GM21367 (cell line): ENCODE results near the gene CUEDC1.
A peak's percentile ranks its signal among the peaks of the same experiment; 100 is the strongest.

Experiments used
- ATAC-seq: cut with Tn5 transposase; IDR thresholded peaks from one replicate; pipeline ENCODE4 v1.9.1; 2021; ENCODE audit not compliant: unreplicated experiment

CUEDC1 gene

GRCh38 chr17:57880086-57880456 lies 75.1 kb downstream of the CUEDC1 start:
- no peak for ATAC-seq

DNA sequence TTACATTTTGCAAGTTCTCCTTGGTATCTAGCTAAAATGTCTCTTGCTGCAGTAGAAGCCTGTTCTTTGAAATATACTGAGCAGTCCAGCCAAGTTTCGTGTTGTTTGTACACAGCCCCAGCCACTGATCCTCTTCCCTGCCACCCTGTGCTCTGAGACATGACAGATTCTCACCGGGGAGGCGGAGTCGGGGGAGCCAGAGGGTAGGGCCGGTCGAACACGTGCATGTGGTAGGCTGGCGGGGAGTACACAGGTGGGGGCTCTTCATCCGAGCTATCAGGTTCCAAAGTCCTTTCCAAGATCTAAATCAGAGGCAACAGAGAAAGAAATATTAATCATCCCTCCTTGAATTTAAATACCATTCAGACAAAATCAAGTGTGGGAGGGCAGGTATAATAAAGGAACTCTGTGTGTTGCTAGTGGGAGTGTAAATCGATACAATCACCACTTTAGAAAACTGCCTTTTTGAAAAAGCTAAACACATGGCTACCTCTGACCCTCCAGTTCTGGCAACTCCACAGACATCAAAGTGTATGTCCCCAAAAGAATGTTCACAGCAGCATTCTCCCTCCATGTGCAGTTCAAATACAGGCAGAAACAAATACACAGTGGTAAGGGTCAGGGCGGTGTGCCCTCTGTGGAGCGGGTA lies 75.7 kb downstream of the CUEDC1 start:
- ATAC-seq = no peak

- ATAC-seq = no peak
Measured at GRCh38 chr17:57877803-57878377, 77.3 kb downstream of the CUEDC1 start.

- ATAC-seq = no peak
Measured at GRCh38 chr17:57876866-57877237, 78.4 kb downstream of the CUEDC1 start.

DNA sequence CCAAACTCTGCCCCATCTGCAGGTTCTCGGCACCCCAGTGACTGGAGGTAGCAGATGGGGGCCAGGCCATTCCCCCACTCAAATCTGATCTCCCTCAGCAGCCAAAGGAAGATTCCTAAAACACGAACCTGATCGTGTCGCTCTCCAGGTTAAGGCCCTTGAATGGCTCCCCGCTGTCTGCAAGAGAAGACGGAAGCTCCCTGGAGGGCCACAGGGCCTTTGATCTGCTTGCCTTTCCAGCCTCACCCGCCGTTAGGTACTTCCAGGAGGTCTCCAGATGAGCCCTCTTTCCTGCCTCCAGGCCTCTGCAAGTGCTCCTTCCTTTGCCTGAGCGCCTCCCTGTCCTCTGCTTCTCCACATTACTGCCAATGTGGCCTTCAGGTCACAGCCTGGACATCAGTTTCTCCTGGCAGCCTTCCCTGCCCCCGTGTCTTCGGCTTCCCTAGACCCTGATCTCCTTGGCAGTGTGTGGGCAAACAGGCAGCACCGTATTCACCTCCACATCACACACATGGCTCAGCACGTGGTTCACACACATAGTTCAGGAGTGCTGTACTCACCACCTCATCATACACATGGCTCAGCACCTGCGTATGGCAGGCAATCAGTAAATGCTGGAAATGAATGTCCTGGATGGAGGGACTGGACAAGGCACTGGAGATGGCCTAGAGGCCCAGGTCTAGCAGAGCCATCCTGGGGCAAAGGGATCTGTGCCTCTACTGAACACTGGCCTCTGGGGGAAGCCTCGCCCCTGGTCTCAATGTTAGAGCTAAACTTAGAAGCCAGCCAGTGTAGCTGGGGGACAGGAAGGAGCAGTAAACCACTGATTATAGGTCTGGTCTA lies 79.0 kb downstream of the CUEDC1 start:
- no peak for ATAC-seq

DNA sequence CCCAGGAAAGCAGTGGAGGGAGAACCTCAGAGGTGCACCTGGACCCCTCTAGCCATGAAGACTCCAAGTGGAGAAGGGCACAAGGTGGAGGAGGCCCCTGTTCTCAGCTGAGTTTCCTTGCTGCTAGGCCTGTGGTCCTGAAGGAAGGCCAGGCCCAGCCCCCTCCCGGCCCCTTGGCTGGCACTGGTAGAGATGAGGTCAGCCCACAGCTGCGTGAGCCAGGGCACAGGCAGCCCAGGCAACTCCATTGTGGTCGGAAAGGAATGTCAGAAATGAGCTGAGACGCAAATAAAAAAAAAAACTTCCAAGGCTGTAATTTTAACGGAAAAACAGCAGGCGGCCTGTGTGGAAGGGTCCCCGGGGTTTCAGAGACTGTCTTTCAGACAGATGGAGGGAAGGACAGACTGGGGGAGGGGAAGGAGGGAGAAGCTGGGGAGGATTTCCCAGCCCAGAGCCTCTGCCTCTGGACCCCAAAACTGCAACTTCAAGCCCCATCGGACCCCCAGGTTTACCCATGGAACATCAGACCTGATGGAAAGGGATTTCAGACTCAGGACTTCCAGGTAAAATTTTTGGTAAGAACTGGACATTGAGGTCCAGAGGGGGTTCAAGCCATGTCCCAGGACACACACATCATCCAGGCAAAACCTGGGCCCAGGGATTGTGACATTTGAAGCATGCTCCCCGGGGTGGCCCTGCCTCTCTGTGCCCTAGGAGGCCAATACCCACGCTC lies 79.8 kb downstream of the CUEDC1 start:
- ATAC-seq = no peak

GRCh38 chr17:57874434-57875289 lies 80.5 kb downstream of the CUEDC1 start:
- ATAC-seq = no peak

GRCh38 chr17:57874058-57874419 lies 81.2 kb downstream of the CUEDC1 start:
- ATAC-seq = no peak

DNA sequence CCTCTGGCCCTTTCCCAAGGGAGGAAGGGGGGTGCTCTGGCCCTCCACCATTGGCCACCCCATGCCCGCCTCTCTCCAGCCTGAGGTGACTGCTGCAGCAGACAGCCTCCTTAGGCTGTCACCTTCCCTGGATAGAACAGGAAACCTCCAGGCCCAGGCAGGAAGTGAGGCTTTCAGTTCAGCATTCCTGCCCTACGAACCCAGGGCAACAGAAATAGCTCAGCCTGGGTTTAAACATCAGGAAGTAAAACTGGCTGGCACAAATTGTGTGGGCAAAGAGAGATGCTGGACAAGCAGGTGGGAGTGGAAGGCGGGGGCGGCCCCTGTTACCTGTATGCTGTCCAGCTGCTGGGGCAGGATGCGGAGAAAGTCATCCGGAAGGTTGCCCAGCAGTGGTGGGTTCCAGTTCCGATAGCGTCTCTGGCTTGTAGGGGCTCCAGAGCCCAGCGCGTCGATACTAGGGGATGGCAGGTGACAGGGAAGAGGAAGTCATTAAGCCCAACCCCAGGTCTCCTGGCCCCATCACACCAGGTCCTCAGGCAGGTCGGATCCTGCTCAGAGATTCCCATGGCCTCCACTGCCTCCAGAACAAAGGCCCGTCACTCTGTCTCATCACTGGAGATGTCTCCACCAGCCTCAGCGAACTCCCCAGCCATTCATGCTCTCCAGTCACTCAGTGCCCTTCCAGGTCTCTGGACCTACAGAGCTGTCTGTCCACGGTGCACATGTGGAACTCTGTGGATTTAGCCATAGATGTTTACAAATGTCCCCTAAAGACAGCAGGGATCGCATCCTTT lies 81.8 kb downstream of the CUEDC1 start:
- no peak for ATAC-seq

DNA sequence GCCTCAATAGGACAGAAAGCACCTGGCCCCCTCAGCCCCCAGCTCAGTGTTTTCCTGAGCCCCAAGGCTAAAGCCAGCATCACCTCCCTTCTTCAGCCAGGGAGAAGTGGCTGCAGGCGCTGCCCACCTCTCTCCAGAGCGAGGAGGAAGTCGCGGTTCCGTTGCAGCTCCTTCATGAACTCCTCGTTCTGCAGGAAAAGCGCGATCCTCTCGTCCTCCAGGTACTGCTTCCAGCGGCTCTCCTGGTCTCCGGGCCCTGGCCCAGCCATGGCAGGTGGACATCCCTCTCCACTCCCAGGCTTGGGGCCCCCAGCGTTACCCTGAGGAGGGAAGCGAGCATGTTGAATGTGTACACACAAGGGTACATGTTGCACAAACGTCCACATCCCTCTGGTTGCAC lies 82.7 kb downstream of the CUEDC1 start:
- ATAC-seq = no peak

GRCh38 chr17:57871863-57872262 lies 83.3 kb downstream of the CUEDC1 start:
- ATAC-seq = no peak

DNA sequence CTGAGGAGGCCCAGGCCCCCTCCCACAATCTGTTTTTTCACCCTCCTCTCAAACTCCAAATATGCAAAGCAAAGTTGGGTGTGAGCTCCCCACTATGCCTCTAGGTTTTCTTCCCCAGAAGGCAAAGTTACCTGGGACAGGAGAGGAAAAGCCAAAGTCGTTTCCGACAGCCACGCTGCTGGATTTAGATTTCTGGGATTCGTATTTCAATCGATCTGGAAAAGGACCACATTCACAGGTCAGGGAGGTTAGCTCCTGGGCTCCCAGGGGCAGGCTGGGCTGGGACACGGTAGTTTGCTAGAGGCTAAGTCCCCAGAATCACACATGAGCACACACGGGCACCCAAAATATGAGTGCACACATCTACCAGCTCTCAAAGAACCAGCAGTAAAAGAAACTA lies 84.1 kb downstream of the CUEDC1 start:
- no peak for ATAC-seq

DNA sequence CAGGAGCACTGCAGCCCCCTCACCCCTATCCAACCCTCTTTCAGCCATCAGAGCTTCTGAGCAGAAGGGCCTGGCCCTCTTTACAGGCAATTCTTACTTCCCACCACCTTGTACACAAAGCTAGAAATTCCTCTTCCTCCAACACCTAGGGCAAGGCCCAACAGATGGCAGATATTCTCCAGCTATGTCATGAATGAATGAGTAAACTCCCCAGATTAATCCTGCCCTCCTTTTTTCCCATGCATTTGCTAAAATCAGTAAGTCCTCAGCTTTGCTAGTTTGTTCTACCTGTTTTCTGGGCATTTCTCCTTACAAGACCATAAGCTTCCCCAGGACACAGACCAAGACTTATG lies 85.0 kb downstream of the CUEDC1 start:
- ATAC-seq = no peak

DNA sequence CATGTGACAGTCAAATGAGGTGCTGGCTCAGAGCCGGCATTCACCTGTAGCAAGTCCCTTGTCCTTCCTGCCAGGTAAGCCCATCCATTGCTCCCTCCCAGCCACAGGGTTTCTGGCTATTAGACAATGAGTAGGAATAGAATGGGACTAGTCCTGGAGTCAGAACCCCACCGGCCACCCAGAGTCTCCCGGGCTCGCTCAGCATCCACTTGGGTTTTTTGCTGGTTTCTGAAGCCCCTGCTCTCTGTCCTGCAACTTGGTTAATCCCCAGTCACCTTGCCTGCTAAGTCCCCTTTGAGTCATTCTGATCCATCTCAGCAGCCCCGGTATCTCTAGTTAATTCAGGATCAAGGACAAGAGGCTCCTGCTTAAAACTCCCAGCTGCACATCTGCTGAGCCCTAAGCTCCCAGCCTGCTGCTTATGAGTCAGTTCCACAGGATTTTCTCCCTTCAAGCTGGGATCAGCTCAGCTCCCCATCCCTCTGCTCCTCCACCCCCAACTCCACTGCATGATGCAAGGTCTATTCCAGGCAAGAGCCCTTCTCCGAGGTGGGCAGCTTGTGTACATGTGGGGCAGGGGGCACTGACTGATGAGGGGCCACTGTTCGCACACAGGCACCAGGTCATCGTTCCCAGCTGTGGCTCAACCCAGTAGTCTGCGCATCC lies 85.5 kb downstream of the CUEDC1 start:
- ATAC-seq = no peak

GRCh38 chr17:57868910-57869616 lies 86.1 kb downstream of the CUEDC1 start:
- no peak for ATAC-seq

GRCh38 chr17:57868007-57868909 lies 87.0 kb downstream of the CUEDC1 start:
- ATAC-seq = peak; percentile 74

DNA sequence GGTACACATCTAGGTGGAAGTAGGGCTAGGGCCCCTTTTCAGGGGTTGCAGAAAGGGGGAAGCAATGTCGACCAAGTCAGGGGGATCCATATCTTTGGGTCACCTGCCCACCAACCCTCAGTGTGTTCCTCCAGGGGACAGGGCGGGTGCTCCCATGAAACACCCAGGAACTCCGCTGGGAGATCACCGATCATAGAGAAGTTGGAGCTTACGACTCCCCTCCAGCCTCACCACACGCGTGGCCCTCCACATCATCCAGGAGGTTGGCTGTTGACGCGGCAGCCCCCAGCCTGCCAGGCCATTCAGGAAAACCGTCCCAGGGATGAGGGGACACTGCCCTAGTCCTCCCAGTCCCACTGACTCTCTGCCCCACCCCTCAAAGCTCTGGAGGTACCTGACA lies 88.1 kb downstream of the CUEDC1 start:
- ATAC-seq = no peak

GRCh38 chr17:57866723-57867122 lies 88.5 kb downstream of the CUEDC1 start:
- ATAC-seq = no peak
